Liver (tissue), 3 donors: Measurements from ENCODE around the gene NCAM1.

Experiments used
- EGR1 ChIP-seq, 2 donors: IDR thresholded peaks; 2 replicates each; pipeline ENCODE4 v1.6.1; 2016 to 2018; ENCODE audit warnings: antibody characterized with exemption in 2 of 2, low read depth in 2 of 2
- FOXA1 ChIP-seq: IDR thresholded peaks from 2 replicates; pipeline ENCODE4 v1.6.1; 2016; ENCODE audit warnings: antibody characterized with exemption
- GABPA ChIP-seq, 2 donors: IDR thresholded peaks in 1 of 2; conservative IDR thresholded peaks in 1 of 2; 2 replicates each; pipeline ENCODE4 v1.6.1; 2016; ENCODE audit warnings: antibody characterized with exemption in 2 of 2, mild to moderate bottlenecking in 1 of 2, moderate library complexity in 1 of 2
- JUND ChIP-seq, 2 donors: IDR thresholded peaks; 2 replicates each; pipeline ENCODE4 v1.6.1; 2016; ENCODE audit warnings: antibody characterized with exemption in 2 of 2
- RAD21 ChIP-seq, 2 donors: IDR thresholded peaks; 2 replicates each; pipeline ENCODE4 v1.6.1; 2016; ENCODE audit warnings: antibody characterized with exemption in 2 of 2, mild to moderate bottlenecking in 2 of 2
- SP1 ChIP-seq: IDR thresholded peaks from 2 replicates; pipeline ENCODE4 v1.6.1; 2018; ENCODE audit warnings: antibody characterized with exemption, mild to moderate bottlenecking
- TAF1 ChIP-seq: conservative IDR thresholded peaks from 2 replicates; pipeline ENCODE4 v1.6.1; 2016; ENCODE audit warnings: antibody characterized with exemption, mild to moderate bottlenecking
- YY1 ChIP-seq: IDR thresholded peaks from 2 replicates; pipeline ENCODE4 v1.6.1; 2016; ENCODE audit warnings: antibody characterized with exemption, mild to moderate bottlenecking
- TF ChIP-seq, protein P1 (sequence below): fragments of 150-350 bp; IDR thresholded peaks from 2 replicates; pipeline ENCODE4 v1.5.1; 2017; ENCODE audit warnings: improper control_type of control experiment, low read depth, low read length; ENCODE audit not compliant: missing input control
- TF ChIP-seq, protein P2 (sequence below): IDR thresholded peaks from 2 replicates; pipeline ENCODE4 v1.6.1; 2016; ENCODE audit warnings: antibody characterized with exemption
- TF ChIP-seq, protein P3 (sequence below): IDR thresholded peaks from 2 replicates; pipeline ENCODE4 v1.6.1; 2016; ENCODE audit warnings: antibody characterized with exemption, mild to moderate bottlenecking
- TF ChIP-seq, protein P4 (sequence below): IDR thresholded peaks from 2 replicates; pipeline ENCODE4 v1.6.1; 2016; ENCODE audit warnings: antibody characterized with exemption
- TF ChIP-seq, protein P5 (sequence below): IDR thresholded peaks from 2 replicates; pipeline ENCODE4 v1.6.1; 2016; ENCODE audit warnings: antibody characterized with exemption
- donor health status: healthy.
- donor health status: healthy.

DNA sequence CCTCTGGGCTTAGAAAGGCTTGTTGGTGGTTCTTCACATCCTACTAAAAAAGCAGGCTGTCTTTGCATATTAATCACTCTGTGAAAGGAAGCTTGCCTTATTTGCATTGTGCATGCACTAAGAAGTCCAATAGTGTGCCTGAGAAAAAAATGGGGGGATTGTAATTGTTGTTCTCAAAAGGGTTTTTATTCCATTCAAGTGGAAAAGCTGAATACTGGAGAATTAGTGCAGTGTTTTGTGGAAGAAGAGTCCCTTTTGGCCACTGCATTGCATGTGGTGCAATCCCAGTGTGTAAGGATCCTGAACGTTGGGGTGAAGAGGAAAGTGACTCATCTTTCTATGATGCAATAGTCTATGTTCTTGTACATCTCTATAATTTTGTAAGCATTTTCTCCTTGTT lies 16.5 kb downstream of the NCAM1 start:
- TF ChIP-seq, protein P1, sequence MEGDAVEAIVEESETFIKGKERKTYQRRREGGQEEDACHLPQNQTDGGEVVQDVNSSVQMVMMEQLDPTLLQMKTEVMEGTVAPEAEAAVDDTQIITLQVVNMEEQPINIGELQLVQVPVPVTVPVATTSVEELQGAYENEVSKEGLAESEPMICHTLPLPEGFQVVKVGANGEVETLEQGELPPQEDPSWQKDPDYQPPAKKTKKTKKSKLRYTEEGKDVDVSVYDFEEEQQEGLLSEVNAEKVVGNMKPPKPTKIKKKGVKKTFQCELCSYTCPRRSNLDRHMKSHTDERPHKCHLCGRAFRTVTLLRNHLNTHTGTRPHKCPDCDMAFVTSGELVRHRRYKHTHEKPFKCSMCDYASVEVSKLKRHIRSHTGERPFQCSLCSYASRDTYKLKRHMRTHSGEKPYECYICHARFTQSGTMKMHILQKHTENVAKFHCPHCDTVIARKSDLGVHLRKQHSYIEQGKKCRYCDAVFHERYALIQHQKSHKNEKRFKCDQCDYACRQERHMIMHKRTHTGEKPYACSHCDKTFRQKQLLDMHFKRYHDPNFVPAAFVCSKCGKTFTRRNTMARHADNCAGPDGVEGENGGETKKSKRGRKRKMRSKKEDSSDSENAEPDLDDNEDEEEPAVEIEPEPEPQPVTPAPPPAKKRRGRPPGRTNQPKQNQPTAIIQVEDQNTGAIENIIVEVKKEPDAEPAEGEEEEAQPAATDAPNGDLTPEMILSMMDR = no peak
- TF ChIP-seq RAD21 (IDR thresholded peaks at IDR 0.05) = no peak
- TF ChIP-seq, protein P2, sequence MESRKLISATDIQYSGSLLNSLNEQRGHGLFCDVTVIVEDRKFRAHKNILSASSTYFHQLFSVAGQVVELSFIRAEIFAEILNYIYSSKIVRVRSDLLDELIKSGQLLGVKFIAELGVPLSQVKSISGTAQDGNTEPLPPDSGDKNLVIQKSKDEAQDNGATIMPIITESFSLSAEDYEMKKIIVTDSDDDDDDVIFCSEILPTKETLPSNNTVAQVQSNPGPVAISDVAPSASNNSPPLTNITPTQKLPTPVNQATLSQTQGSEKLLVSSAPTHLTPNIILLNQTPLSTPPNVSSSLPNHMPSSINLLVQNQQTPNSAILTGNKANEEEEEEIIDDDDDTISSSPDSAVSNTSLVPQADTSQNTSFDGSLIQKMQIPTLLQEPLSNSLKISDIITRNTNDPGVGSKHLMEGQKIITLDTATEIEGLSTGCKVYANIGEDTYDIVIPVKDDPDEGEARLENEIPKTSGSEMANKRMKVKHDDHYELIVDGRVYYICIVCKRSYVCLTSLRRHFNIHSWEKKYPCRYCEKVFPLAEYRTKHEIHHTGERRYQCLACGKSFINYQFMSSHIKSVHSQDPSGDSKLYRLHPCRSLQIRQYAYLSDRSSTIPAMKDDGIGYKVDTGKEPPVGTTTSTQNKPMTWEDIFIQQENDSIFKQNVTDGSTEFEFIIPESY = no peak
- TF ChIP-seq, protein P3, sequence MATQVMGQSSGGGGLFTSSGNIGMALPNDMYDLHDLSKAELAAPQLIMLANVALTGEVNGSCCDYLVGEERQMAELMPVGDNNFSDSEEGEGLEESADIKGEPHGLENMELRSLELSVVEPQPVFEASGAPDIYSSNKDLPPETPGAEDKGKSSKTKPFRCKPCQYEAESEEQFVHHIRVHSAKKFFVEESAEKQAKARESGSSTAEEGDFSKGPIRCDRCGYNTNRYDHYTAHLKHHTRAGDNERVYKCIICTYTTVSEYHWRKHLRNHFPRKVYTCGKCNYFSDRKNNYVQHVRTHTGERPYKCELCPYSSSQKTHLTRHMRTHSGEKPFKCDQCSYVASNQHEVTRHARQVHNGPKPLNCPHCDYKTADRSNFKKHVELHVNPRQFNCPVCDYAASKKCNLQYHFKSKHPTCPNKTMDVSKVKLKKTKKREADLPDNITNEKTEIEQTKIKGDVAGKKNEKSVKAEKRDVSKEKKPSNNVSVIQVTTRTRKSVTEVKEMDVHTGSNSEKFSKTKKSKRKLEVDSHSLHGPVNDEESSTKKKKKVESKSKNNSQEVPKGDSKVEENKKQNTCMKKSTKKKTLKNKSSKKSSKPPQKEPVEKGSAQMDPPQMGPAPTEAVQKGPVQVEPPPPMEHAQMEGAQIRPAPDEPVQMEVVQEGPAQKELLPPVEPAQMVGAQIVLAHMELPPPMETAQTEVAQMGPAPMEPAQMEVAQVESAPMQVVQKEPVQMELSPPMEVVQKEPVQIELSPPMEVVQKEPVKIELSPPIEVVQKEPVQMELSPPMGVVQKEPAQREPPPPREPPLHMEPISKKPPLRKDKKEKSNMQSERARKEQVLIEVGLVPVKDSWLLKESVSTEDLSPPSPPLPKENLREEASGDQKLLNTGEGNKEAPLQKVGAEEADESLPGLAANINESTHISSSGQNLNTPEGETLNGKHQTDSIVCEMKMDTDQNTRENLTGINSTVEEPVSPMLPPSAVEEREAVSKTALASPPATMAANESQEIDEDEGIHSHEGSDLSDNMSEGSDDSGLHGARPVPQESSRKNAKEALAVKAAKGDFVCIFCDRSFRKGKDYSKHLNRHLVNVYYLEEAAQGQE = no peak
- TF ChIP-seq, protein P4, sequence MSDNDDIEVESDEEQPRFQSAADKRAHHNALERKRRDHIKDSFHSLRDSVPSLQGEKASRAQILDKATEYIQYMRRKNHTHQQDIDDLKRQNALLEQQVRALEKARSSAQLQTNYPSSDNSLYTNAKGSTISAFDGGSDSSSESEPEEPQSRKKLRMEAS = no peak
- TF ChIP-seq JUND (IDR thresholded peaks at IDR 0.05) = peak in 1 of 2 donors; percentile 27
- TF ChIP-seq GABPA (IDR thresholded peaks at IDR 0.05 in 1 of 2, conservative IDR thresholded peaks at IDR 0.05 in 1 of 2) = no peak
- no peak for TF ChIP-seq TAF1
- no peak for TF ChIP-seq FOXA1
- TF ChIP-seq EGR1 (IDR thresholded peaks at IDR 0.05; ENCODE audit: low read depth in 2 of 2) = no peak
- TF ChIP-seq SP1 = no peak
- TF ChIP-seq YY1 = no peak
- TF ChIP-seq, protein P5, sequence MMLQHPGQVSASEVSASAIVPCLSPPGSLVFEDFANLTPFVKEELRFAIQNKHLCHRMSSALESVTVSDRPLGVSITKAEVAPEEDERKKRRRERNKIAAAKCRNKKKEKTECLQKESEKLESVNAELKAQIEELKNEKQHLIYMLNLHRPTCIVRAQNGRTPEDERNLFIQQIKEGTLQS = no peak
